ENCODE data around the gene RBBP4. TPM values are rescaled to one million over a fixed set of nuclear protein-coding genes. Genes with fewer than 3 reads are reported as not detected.

RBBP4 gene
- total and polyA plus RNA-seq, 2 of the 8 experiments (the other 6 are each of a cell fraction or from before 2014, with no cell fraction given), result 147 to 397 TPM

DNA sequence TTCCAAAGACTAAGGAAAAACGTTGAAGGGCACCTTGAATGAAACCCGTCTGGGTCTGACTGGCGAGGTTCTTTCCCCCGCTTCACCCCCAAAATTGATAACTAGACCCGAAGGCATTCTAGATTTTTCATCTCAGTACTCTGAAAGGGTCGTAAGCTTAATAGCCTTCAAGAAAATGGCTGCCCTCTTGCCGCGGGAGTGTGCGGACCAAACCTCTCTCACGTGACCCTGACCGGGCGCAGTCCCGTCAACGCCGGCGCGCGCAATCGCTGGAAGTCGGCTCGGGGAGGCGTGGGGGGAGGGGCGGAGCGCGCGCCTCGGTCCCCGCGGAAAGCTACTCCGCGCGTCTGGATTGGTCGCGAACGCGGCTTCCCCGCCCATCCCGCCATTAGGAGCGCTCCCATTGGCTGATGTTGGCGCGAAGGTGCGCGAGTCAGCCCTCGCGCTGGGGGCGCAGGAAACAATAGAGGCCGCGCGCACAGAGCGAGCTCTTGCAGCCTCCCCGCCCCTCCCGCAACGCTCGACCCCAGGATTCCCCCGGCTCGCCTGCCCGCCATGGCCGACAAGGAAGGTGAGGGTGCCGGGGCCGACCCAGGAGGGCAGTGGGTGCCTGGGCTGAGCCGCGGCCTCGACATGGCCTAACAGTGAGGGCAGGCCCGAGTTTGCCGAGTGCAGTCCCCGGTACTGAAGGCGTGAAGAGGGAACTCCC, at the start of gene RBBP4 (continued):
- TF ChIP-seq JUN (IDR thresholded peaks at IDR 0.05; ENCODE audit: low read depth, low read length) (no peak), FOSL1 (IDR thresholded peaks at IDR 0.05; ENCODE audit: insufficient read depth, low read depth, low read length) (0 out of 2 replicates have a peak, but pooled peaks have one; percentile 51), CHD2 (IDR thresholded peaks at IDR 0.05; ENCODE audit: low read length) (peak; percentile 82), RBBP5 (IDR thresholded peaks at IDR 0.05; ENCODE audit: borderline replicate concordance, low read depth, low read length) (no peak), SUZ12 (IDR thresholded peaks at IDR 0.05; ENCODE audit: low read length) (no peak), SIN3A (conservative IDR thresholded peaks at IDR 0.05 in 1 of 2, IDR thresholded peaks at IDR 0.05 in 1 of 2; ENCODE audit: low read depth in 1 of 2, low read length in 2 of 2) (peak in 1 of 2 experiments; percentile 15; a peak in 1 of 4 replicates), HDAC6 (IDR thresholded peaks at IDR 0.05; ENCODE audit: low read depth, low read length) (no peak), GABPA (IDR thresholded peaks at IDR 0.05; ENCODE audit: borderline replicate concordance, insufficient read depth, low read length) (no peak), YY1 (IDR thresholded peaks at IDR 0.05; ENCODE audit: low read depth, low read length) (peak; percentile 93), SRF (IDR thresholded peaks at IDR 0.05; ENCODE audit: low read depth, low read length) (no peak), TAF1 (IDR thresholded peaks at IDR 0.05; ENCODE audit: low read depth, low read length) (peak; percentile 73), PHF8 (conservative IDR thresholded peaks at IDR 0.05; ENCODE audit: low read depth, low read length) (peak; percentile 84), EGR1 (IDR thresholded peaks at IDR 0.05; ENCODE audit: borderline replicate concordance, low read depth, low read length) (no peak), RFX5 (IDR thresholded peaks at IDR 0.05; ENCODE audit: borderline replicate concordance, low read depth, low read length) (no peak), HDAC2 (IDR thresholded peaks at IDR 0.05; ENCODE audit: borderline replicate concordance in 1 of 2, low read depth in 2 of 2, low read length in 2 of 2) (no peak), CHD1 (IDR thresholded peaks at IDR 0.05; ENCODE audit: low read depth, low read length) (peak; percentile 87), KDM5A (IDR thresholded peaks at IDR 0.05; ENCODE audit: low read length) (no peak), NRF1 (IDR thresholded peaks at IDR 0.05; ENCODE audit: low read depth, low read length) (no peak; the same call in 1 of the 2 replicates), CEBPB (IDR thresholded peaks at IDR 0.05; ENCODE audit: low read depth, low read length) (no peak), BCL11A (IDR thresholded peaks at IDR 0.05; ENCODE audit: low read depth in 2 of 2, low read length in 2 of 2) (no peak)
- TF ChIP-seq, protein P1, sequence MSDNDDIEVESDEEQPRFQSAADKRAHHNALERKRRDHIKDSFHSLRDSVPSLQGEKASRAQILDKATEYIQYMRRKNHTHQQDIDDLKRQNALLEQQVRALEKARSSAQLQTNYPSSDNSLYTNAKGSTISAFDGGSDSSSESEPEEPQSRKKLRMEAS (IDR thresholded peaks at IDR 0.05), result peak; percentile 95
- TF ChIP-seq, protein P2, sequence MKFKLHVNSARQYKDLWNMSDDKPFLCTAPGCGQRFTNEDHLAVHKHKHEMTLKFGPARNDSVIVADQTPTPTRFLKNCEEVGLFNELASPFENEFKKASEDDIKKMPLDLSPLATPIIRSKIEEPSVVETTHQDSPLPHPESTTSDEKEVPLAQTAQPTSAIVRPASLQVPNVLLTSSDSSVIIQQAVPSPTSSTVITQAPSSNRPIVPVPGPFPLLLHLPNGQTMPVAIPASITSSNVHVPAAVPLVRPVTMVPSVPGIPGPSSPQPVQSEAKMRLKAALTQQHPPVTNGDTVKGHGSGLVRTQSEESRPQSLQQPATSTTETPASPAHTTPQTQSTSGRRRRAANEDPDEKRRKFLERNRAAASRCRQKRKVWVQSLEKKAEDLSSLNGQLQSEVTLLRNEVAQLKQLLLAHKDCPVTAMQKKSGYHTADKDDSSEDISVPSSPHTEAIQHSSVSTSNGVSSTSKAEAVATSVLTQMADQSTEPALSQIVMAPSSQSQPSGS (IDR thresholded peaks at IDR 0.05; ENCODE audit: low read length), result no peak; the same call in 1 of the 2 replicates
